PC-3 (cell line): ENCODE results near the gene ASXL2. TPM values are rescaled to one million over a fixed set of nuclear protein-coding genes. Genes with fewer than 3 reads are reported as not detected.

Experiments
- ATAC-seq: fragments of 200-7000 bp; cut with Tn5 transposase; 2 replicates; pipeline ENCODE4 v1.9.1; 2020; ENCODE audit warnings: mild to moderate bottlenecking, moderate library complexity
- BruUV-seq: library from RNA; stranded (reverse); fragments of 400-500 nt; replicated peaks from 2 replicates; lab custom pipeline; 2021; lab: Mats Ljungman, UMichigan
- CTCF ChIA-PET: fragments of 300-600 bp; sonication (Branson Sonifier 250); formaldehyde crosslinking; loops from one replicate; lab custom pipeline; 2022; ENCODE audit warnings: antibody characterized with exemption; lab: Charles Lee
- POLR2A ChIA-PET: fragments of 300-600 bp; sonication (Branson Sonifier 250); formaldehyde crosslinking; loops from one replicate; lab custom pipeline; 2022; ENCODE audit warnings: antibody characterized with exemption; ENCODE audit not compliant: unreplicated experiment; lab: Charles Lee
- DNase-seq: peaks from one replicate; pipeline ENCODE4 v3.0.0-alpha.2; 2015
- H2AFZ ChIP-seq: fragments of 300-600 bp; sonication (generic); 2 replicates; pipeline ENCODE4 v1.6.0; 2016; ENCODE audit warnings: antibody characterized with exemption, low read length
- H3F3A ChIP-seq: fragments of 300-600 bp; sonication (generic); one replicate; pipeline ENCODE4 v1.6.0; 2017; ENCODE audit warnings: antibody characterized with exemption, low read length, control low read depth, mild to moderate bottlenecking; ENCODE audit not compliant: unreplicated experiment
- H3K27ac ChIP-seq: fragments of 300-600 bp; sonication (generic); 2 replicates; pipeline ENCODE4 v1.5.1; 2016; ENCODE audit warnings: mild to moderate bottlenecking, low read length
- H3K27me3 ChIP-seq: fragments of 300-600 bp; sonication (generic); 2 replicates; pipeline ENCODE4 v1.6.1; 2016; ENCODE audit warnings: low read length, mixed read lengths
- H3K36me3 ChIP-seq: fragments of 300-600 bp; sonication (generic); 2 replicates; pipeline ENCODE4 v1.6.1; 2016; ENCODE audit warnings: low read depth, mixed run types, low read length, mixed read lengths
- H3K4me1 ChIP-seq: fragments of 300-600 bp; sonication (generic); 2 replicates; pipeline ENCODE4 v1.5.1; 2016; ENCODE audit warnings: low read length; ENCODE audit not compliant: insufficient read depth
- H3K4me2 ChIP-seq: fragments of 300-600 bp; sonication (generic); 2 replicates; pipeline ENCODE4 v1.6.0; 2016; ENCODE audit warnings: low read length
- H3K4me3 ChIP-seq: fragments of 300-600 bp; sonication (generic); 2 replicates; pipeline ENCODE4 v1.5.1; 2016; ENCODE audit warnings: mild to moderate bottlenecking, low read length, mixed read lengths
- H3K79me2 ChIP-seq: fragments of 300-600 bp; sonication (generic); 2 replicates; pipeline ENCODE4 v1.6.1; 2017; ENCODE audit warnings: low read length, mixed read lengths
- H3K9ac ChIP-seq: fragments of 300-600 bp; sonication (generic); 2 replicates; pipeline ENCODE4 v1.6.0; 2016; ENCODE audit warnings: mild to moderate bottlenecking, low read length
- H3K9me2 ChIP-seq: fragments of 300-600 bp; sonication (generic); replicated peaks from 2 replicates; pipeline ENCODE4 v1.6.1; 2016; ENCODE audit warnings: mixed run types, low read length, mixed read lengths
- H3K9me3 ChIP-seq: fragments of 300-600 bp; sonication (generic); 2 replicates; pipeline ENCODE4 v1.6.1; 2016; ENCODE audit warnings: low read length, mixed read lengths
- H4K20me1 ChIP-seq: fragments of 300-600 bp; sonication (generic); 2 replicates; pipeline ENCODE4 v1.6.1; 2016; ENCODE audit warnings: low read length, mixed read lengths
- CTCF ChIP-seq: fragments of 300-600 bp; sonication (generic); conservative IDR thresholded peaks from 2 replicates; pipeline ENCODE4 v1.5.1; 2017; ENCODE audit warnings: antibody characterized with exemption, low read depth, mild to moderate bottlenecking, low read length
- EZH2 ChIP-seq: fragments of 300-600 bp; sonication (generic); IDR thresholded peaks from one replicate; pipeline ENCODE4 v1.6.1; 2017; ENCODE audit warnings: antibody characterized with exemption, mild to moderate bottlenecking, low read length; ENCODE audit not compliant: unreplicated experiment
- EZH2phosphoT487 ChIP-seq: fragments of 300-600 bp; sonication (generic); IDR thresholded peaks from 2 replicates; pipeline ENCODE4 v1.6.1; 2018; ENCODE audit warnings: mild to moderate bottlenecking, antibody characterized with exemption, low read length, borderline replicate concordance
- intact Hi-C: fragments of 100-400 bp; cut with micrococcal nuclease; formaldehyde crosslinking; loops from 2 replicates; pipeline ENCODE4 v1.9.0; 2023
- total RNA-seq: library from RNA; depleted of rRNA; stranded (reverse); fragments of >200 nt; gene quantifications from 2 replicates; pipeline ENCODE4 v1.2.3, GENCODE V29; 2014

ASXL2 gene
- total RNA-seq, 1 experiment from 2014 or later: 11.5 TPM

- no peaks in the 10 kb centered on the region for H3F3A ChIP-seq
- H2AFZ ChIP-seq: no peak overlapping the region
- no peaks in the 10 kb centered on the region for H4K20me1 ChIP-seq
- ChIA-PET POLR2A (no interaction called here), CTCF (no interaction called here)
- no peak for DNase-seq
- no peak overlapping the region for H3K27ac ChIP-seq
- H3K9me2 ChIP-seq: no peaks in the 10 kb centered on the region
- BruUV-seq: no TSS peak
- no peak for TF ChIP-seq EZH2phosphoT487
- TF ChIP-seq CTCF: no peak
- no peak for TF ChIP-seq EZH2
- no peaks in the 10 kb centered on the region for H3K79me2 ChIP-seq
- H3K4me1 ChIP-seq: no peaks in the 10 kb centered on the region
- no peak overlapping the region for H3K4me3 ChIP-seq
- no peak overlapping the region for H3K9ac ChIP-seq
- H3K9me3 ChIP-seq: no peaks in the 10 kb centered on the region
- ATAC-seq: no peak
- H3K4me2 ChIP-seq: no peak overlapping the region
- H3K27me3 ChIP-seq: no peaks in the 10 kb centered on the region
- intact Hi-C loops: no loop called here
- H3K36me3 ChIP-seq: no peaks in the 10 kb centered on the region
Observed at GRCh38 chr2:25895610-25896009, 17.3 kb upstream of the ASXL2 start.

GRCh38 chr2:25895018-25895417 lies 16.7 kb upstream of the ASXL2 start:
- H3K9me3 ChIP-seq: no peaks in the 10 kb centered on the region
- TF ChIP-seq CTCF: no peak
- ATAC-seq (no peak), DNase-seq (no peak)
- H2AFZ ChIP-seq: no peak overlapping the region
- BruUV-seq: no TSS peak
- H3K27ac ChIP-seq: no peak overlapping the region
- no peaks in the 10 kb centered on the region for H3K4me1 ChIP-seq
- no peaks in the 10 kb centered on the region for H3K79me2 ChIP-seq
- H3F3A ChIP-seq: no peaks in the 10 kb centered on the region
- no peak overlapping the region for H3K4me3 ChIP-seq
- H3K27me3 ChIP-seq: no peaks in the 10 kb centered on the region
- no peaks in the 10 kb centered on the region for H4K20me1 ChIP-seq
- H3K36me3 ChIP-seq: no peaks in the 10 kb centered on the region
- H3K9me2 ChIP-seq: no peaks in the 10 kb centered on the region
- H3K4me2 ChIP-seq: no peak overlapping the region
- ChIA-PET CTCF (no interaction called here), POLR2A (no interaction called here)
- intact Hi-C loops: no loop called here
- no peak overlapping the region for H3K9ac ChIP-seq

DNA sequence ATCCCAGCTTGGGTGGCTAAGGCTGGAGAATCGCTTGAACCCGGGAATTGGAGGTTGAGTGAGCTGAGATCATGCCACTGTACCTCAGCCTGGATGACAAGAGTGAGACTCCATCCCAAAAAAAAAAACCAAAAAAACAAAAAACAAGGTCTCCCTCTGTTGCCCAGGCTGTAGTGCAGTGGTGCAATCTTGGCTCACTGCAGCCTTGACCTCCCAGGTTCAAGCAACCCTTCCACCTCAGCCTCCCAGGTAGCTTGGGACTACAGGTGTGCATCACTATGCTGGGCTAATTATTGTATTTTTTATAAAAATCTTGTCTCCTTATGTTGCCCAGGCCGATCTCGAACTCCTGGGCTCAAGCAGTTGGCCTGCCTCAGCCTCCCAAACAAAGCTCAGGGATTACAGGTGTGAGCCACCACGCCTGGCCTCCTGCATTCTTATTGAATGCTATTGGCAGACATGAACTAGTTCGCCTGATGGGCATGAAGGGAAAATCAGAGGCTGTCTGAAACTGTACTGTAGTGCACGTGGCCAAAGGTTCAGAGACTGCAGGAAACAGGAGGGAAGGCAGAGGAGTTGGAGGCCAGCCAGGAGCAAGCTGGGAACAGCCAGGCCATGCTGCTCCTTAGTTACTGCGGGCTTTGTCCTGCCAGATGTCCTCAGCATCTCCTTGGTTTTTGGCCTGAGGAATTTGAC lies 16.0 kb upstream of the ASXL2 start:
- BruUV-seq: no TSS peak
- Histone ChIP-seq H2AFZ (no peak overlapping the region), H3K36me3 (no peaks in the 10 kb centered on the region), H3K4me2 (no peak overlapping the region), H3K27me3 (no peaks in the 10 kb centered on the region), H3K9me3 (no peaks in the 10 kb centered on the region), H3K79me2 (no peaks in the 10 kb centered on the region), H4K20me1 (no peaks in the 10 kb centered on the region), H3K4me3 (no peak overlapping the region), H3K4me1 (no peaks in the 10 kb centered on the region), H3K9me2 (no peaks in the 10 kb centered on the region), H3K9ac (no peak overlapping the region), H3F3A (no peaks in the 10 kb centered on the region), H3K27ac (no peak overlapping the region)
- ChIA-PET POLR2A (no interaction called here), CTCF (no interaction called here)
- TF ChIP-seq EZH2 (no peak), EZH2phosphoT487 (no peak), CTCF (no peak)
- DNase-seq (no peak), ATAC-seq (no peak)
- intact Hi-C loops: no loop called here
